Measurements from ENCODE around the gene MARCHF3.
"Not testable (repeated sequence)": the region's sequence is repeated elsewhere in the genome, so short reads cannot be mapped to it uniquely, and the experiment has no call there.

MARCHF3 gene

GRCh38 chr5:126947146-126948010, 83.0 kb downstream of the MARCHF3 start:
- DNase-seq: no peak

- DNase-seq: not testable (repeated sequence)
Observed at GRCh38 chr5:126942908-126943307, 87.5 kb downstream of the MARCHF3 start.

GRCh38 chr5:126941403-126941802, 89.0 kb downstream of the MARCHF3 start:
- no peak for DNase-seq

GRCh38 chr5:126939887-126940286, 90.5 kb downstream of the MARCHF3 start:
- no peak for DNase-seq

- no peak for DNase-seq
Observed at GRCh38 chr5:126938466-126938865, 91.9 kb downstream of the MARCHF3 start.

- no peak for DNase-seq
Observed at GRCh38 chr5:126937771-126938170, 92.6 kb downstream of the MARCHF3 start.

GRCh38 chr5:126936775-126937418, 93.5 kb downstream of the MARCHF3 start:
- DNase-seq: no peak

- no peak for DNase-seq
Observed at GRCh38 chr5:126931963-126932660, 98.2 kb downstream of the MARCHF3 start.

GRCh38 chr5:126928041-126928440, 102.3 kb downstream of the MARCHF3 start:
- no peak for DNase-seq

GRCh38 chr5:126927429-126927828, 102.9 kb downstream of the MARCHF3 start:
- DNase-seq: no peak

GRCh38 chr5:126926187-126926586, 104.2 kb downstream of the MARCHF3 start:
- no peak for DNase-seq

GRCh38 chr5:126925482-126925881, 104.9 kb downstream of the MARCHF3 start:
- DNase-seq: no peak

GRCh38 chr5:126924331-126925033, 105.9 kb downstream of the MARCHF3 start:
- DNase-seq: no peak

- DNase-seq: no peak
Observed at GRCh38 chr5:126921241-126922091, 108.9 kb downstream of the MARCHF3 start.

GRCh38 chr5:126920291-126920690, 110.1 kb downstream of the MARCHF3 start:
- DNase-seq: no peak

GRCh38 chr5:126919566-126919965, 110.8 kb downstream of the MARCHF3 start:
- no peak for DNase-seq

- DNase-seq: no peak
Observed at GRCh38 chr5:126918615-126918957, 111.8 kb downstream of the MARCHF3 start.

GRCh38 chr5:126917918-126918614, 112.3 kb downstream of the MARCHF3 start:
- peak; percentile 71 for DNase-seq

GRCh38 chr5:126915496-126915895, 114.9 kb downstream of the MARCHF3 start:
- DNase-seq: no peak

GRCh38 chr5:126914801-126915436, 115.4 kb downstream of the MARCHF3 start:
- DNase-seq: no peak

- DNase-seq: no peak
Observed at GRCh38 chr5:126912616-126913200, 117.7 kb downstream of the MARCHF3 start.
